Hepatocyte (in vitro differentiated cells): ENCODE measurements around the gene RBBP8NL. TPM values are rescaled to one million over a fixed set of nuclear protein-coding genes. Genes with fewer than 3 reads are reported as not detected.
A peak's percentile ranks its signal among the peaks of the same experiment; 100 is the strongest.

Experiments
- DNase-seq: peaks from one replicate; pipeline ENCODE4 v3.0.0-alpha.2; 2016; ENCODE audit warnings: low spot score
- H2AFZ ChIP-seq: fragments of 200-600 bp; sonication (generic); 2 replicates; pipeline ENCODE4 v1.6.0; 2016; ENCODE audit warnings: antibody characterized with exemption, mild to moderate bottlenecking
- H3K27ac ChIP-seq: fragments of 200-600 bp; sonication (generic); 2 replicates; pipeline ENCODE4 v1.5.1; 2016; ENCODE audit warnings: mild to moderate bottlenecking
- H3K27me3 ChIP-seq: fragments of 200-600 bp; sonication (generic); 2 replicates; pipeline ENCODE4 v1.6.1; 2016
- H3K36me3 ChIP-seq: fragments of 200-600 bp; sonication (generic); replicated peaks from 2 replicates; pipeline ENCODE4 v1.5.1; 2016; ENCODE audit warnings: low read depth; ENCODE audit not compliant: insufficient read depth
- H3K4me1 ChIP-seq: fragments of 200-600 bp; sonication (generic); 2 replicates; pipeline ENCODE4 v1.5.1; 2016; ENCODE audit warnings: mild to moderate bottlenecking, moderate library complexity; ENCODE audit not compliant: insufficient read depth
- H3K4me2 ChIP-seq: fragments of 200-600 bp; sonication (generic); 2 replicates; pipeline ENCODE4 v1.6.0; 2016
- H3K4me3 ChIP-seq: fragments of 200-600 bp; sonication (generic); 2 replicates; pipeline ENCODE4 v1.5.1; 2016; ENCODE audit warnings: mild to moderate bottlenecking
- H3K79me2 ChIP-seq: fragments of 200-600 bp; sonication (generic); 2 replicates; pipeline ENCODE4 v1.6.0; 2017; ENCODE audit warnings: mild to moderate bottlenecking
- H3K9me2 ChIP-seq: fragments of 200-600 bp; sonication (generic); replicated peaks from 2 replicates; pipeline ENCODE4 v1.6.0; 2017; ENCODE audit warnings: mild to moderate bottlenecking; ENCODE audit not compliant: insufficient read depth
- H3K9me3 ChIP-seq: fragments of 200-600 bp; sonication (generic); 2 replicates; pipeline ENCODE4 v1.5.1; 2016; ENCODE audit warnings: low read depth, mild to moderate bottlenecking
- H4K20me1 ChIP-seq: fragments of 200-600 bp; sonication (generic); 2 replicates; pipeline ENCODE4 v1.6.0; 2016; ENCODE audit warnings: mild to moderate bottlenecking; ENCODE audit not compliant: insufficient read depth, poor library complexity, severe bottlenecking
- CTCF ChIP-seq: fragments of 200-600 bp; sonication (generic); IDR thresholded peaks from 2 replicates; pipeline ENCODE4 v1.5.1; 2016; ENCODE audit warnings: antibody characterized with exemption, mild to moderate bottlenecking; ENCODE audit not compliant: poor library complexity
- EZH2 ChIP-seq: fragments of 200-600 bp; sonication (generic); IDR thresholded peaks from 2 replicates; pipeline ENCODE4 v1.6.1; 2016; ENCODE audit warnings: antibody characterized with exemption, mild to moderate bottlenecking, borderline replicate concordance
- EZH2phosphoT487 ChIP-seq: fragments of 200-600 bp; sonication (generic); IDR thresholded peaks from one replicate; pipeline ENCODE4 v1.6.1; 2018; ENCODE audit warnings: antibody characterized with exemption, mild to moderate bottlenecking, low read depth, moderate library complexity; ENCODE audit not compliant: unreplicated experiment, severe bottlenecking
- WGBS: methylation state at CpG from one replicate; pipeline ENCODE4 v1.1.6; 2016; ENCODE audit warnings: low lambda C conversion rate; ENCODE audit errors: missing lambda C conversion rate; 5-methylcytosine and 5-hydroxymethylcytosine counted together
- polyA plus RNA-seq: library from polyadenylated mRNA; unstranded; fragments of >200 nt; fragmentation: Nextera tagmentation; extraction: Ambion mirVana; gene quantifications from 2 replicates; pipeline ENCODE4 v1.2.1, GENCODE V29; 2016
- total RNA-seq: library from RNA; depleted of rRNA; stranded (reverse); fragments of >200 nt; gene quantifications from 2 replicates; pipeline ENCODE4 v1.2.3, GENCODE V29; 2014

RBBP8NL gene
- total and polyA plus RNA-seq, 2 experiments from 2014 or later: 5.7 to 6.4 TPM

- no peaks in the 10 kb centered on the region for H3K9me2 ChIP-seq
- peak overlapping the region; percentile 27 for H3K27ac ChIP-seq
- WGBS: 92% methylated on average over 11 of the region's 11 CpGs
- TF ChIP-seq EZH2 (no peak), CTCF (no peak), EZH2phosphoT487 (no peak)
- no peak overlapping the region for H2AFZ ChIP-seq
- peaks cover 15% of the 10 kb centered on the region for H3K4me1 ChIP-seq
- no peaks in the 10 kb centered on the region for H3K9me3 ChIP-seq
- peaks cover 11% of the 10 kb centered on the region for H4K20me1 ChIP-seq
- H3K4me2 ChIP-seq: peak overlapping the region; percentile 97
- H3K4me3 ChIP-seq: no peak overlapping the region
- H3K79me2 ChIP-seq: peaks cover 49% of the 10 kb centered on the region
- peaks cover 7% of the 10 kb centered on the region for H3K36me3 ChIP-seq
- no peaks in the 10 kb centered on the region for H3K27me3 ChIP-seq
- DNase-seq: no peak
Measured at GRCh38 chr20:62388839-62389600, 38.3 kb downstream of the RBBP8NL start.

- Histone ChIP-seq H3K4me1 (peaks cover 15% of the 10 kb centered on the region), H3K4me3 (peak overlapping the region; percentile 96), H4K20me1 (peaks cover 11% of the 10 kb centered on the region), H3K27me3 (no peaks in the 10 kb centered on the region), H3K4me2 (peak overlapping the region; percentile 97), H2AFZ (no peak overlapping the region), H3K36me3 (peaks cover 7% of the 10 kb centered on the region), H3K9me2 (no peaks in the 10 kb centered on the region), H3K27ac (peak overlapping the region; percentile 76), H3K79me2 (peaks cover 52% of the 10 kb centered on the region), H3K9me3 (no peaks in the 10 kb centered on the region)
- WGBS: 80% methylated on average over 20 of the region's 20 CpGs
- TF ChIP-seq EZH2phosphoT487 (no peak), EZH2 (no peak), CTCF (no peak)
- DNase-seq: no peak
Measured at GRCh38 chr20:62387933-62388635, 39.3 kb downstream of the RBBP8NL start.

GRCh38 chr20:62387219-62387913, 40.0 kb downstream of the RBBP8NL start:
- H4K20me1 ChIP-seq: peaks cover 11% of the 10 kb centered on the region
- peaks cover 15% of the 10 kb centered on the region for H3K4me1 ChIP-seq
- peaks cover 52% of the 10 kb centered on the region for H3K79me2 ChIP-seq
- TF ChIP-seq EZH2phosphoT487: no peak
- TF ChIP-seq CTCF: no peak
- no peak for TF ChIP-seq EZH2
- WGBS: 14% methylated on average over 16 of the region's 47 CpGs
- peaks cover 7% of the 10 kb centered on the region for H3K36me3 ChIP-seq
- peak overlapping the region; percentile 76 for H3K27ac ChIP-seq
- no peaks in the 10 kb centered on the region for H3K27me3 ChIP-seq
- H3K9me3 ChIP-seq: no peaks in the 10 kb centered on the region
- H3K4me3 ChIP-seq: peak overlapping the region; percentile 96
- no peaks in the 10 kb centered on the region for H3K9me2 ChIP-seq
- H3K4me2 ChIP-seq: peak overlapping the region; percentile 97
- no peak for DNase-seq
- no peak overlapping the region for H2AFZ ChIP-seq
